Activated CD4-positive, CD25-positive, alpha-beta regulatory T cell (primary cell): Measurements from ENCODE around the gene KMT5C.

Experiments
- DNase-seq, 4 experiments: peaks; one replicate each; lab custom pipeline; 2025; lab: John Stamatoyannopoulos, UW

KMT5C gene

GRCh38 chr19:55339105-55339888 is at the start of gene KMT5C:
TSS of gene KMT5C (plus strand) at chr19:55339876. CDS start at chr19:55341937, 2,061 bp downstream.
- peak; percentile 100 for DNase-seq

- no peak for DNase-seq
Measured at GRCh38 chr19:55297267-55297666, 42.4 kb upstream of the KMT5C start.

GRCh38 chr19:55299991-55300390 is 39.7 kb upstream of the KMT5C start:
- no peak for DNase-seq

- no peak for DNase-seq
Measured at GRCh38 chr19:55300886-55301458, 38.7 kb upstream of the KMT5C start.

DNA sequence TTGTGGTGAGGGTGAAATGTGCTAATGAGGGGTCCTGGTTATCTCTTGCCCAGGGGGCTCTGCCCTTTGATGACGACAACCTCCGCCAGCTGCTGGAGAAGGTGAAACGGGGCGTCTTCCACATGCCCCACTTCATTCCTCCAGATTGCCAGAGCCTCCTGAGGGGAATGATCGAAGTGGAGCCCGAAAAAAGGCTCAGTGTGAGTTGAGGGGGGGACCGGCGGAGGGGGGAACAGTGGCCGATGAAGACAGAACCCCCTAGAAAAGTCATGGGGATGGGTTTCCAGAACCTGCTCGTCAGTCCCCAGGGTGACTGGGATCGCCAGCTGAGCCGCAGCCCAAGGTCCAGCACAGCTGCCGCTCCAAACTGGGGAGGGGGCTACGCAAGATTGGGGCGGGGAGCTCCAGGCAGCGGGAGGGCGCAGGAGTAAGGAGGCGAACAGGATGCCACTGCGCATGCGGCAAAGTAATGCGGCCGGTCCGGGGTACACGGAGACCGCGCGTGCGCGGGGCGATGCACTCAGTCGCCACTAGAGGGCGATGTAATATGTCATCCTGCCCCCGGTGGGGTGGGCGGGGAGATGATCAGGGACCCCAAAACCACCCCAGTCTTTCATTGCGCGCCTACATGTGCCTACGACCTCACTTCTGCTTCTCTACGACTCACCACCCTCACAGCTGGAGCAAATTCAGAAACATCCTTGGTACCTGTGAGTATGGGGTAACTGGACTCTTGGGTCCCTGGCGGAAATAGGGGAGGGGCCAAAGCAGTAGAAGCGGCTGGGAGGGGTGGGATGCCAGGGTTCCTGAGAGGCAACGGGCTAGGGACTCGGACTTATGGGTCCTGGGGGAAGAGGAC is 38.0 kb upstream of the KMT5C start:
- DNase-seq: peak; percentile 77 to 96 (median 88)

- no peak for DNase-seq
Measured at GRCh38 chr19:55302318-55302703, 37.4 kb upstream of the KMT5C start.

DNA sequence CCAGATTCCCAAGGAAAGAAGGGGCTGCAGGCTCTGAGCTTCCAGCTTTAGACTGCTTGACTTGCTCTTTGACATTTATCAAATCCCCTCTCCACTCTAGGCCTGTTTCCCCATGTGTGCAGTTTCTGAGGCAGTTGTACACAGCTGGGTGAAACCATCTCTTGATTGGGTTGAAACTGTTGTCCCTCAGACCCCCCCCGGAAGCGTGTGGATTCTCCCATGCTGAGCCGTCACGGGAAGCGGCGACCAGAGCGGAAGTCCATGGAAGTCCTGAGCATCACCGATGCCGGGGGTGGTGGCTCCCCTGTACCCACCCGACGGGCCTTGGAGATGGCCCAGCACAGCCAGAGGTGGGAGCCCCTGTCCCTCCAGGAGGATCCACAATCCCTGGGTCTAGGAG is 36.2 kb upstream of the KMT5C start:
- DNase-seq: no peak

GRCh38 chr19:55304279-55304978 is 35.2 kb upstream of the KMT5C start:
- DNase-seq: no peak

DNA sequence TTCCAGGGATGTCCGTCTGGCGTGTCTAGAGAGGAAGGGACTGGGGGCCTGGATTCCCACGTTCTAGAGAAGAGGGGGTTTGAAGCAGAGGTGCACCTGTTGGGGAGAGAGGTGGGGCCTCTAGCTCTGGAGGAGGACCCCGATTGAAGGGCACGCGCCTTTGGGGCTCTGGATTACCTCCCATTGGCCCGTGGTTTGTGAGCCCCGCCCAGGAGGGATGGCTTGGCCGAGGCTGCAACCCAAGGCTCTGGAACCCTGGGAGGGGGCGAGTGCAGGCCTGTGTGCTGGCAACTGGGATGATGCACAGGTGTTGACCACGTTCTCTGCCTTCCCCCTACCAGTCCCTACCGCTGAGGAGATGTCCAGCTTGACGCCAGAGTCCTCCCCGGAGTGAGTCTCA is 34.7 kb upstream of the KMT5C start:
- DNase-seq: no peak

- DNase-seq: peak in 3 of 4 experiments; percentile 10 to 18 (median 13)
Measured at GRCh38 chr19:55305491-55305890, 34.2 kb upstream of the KMT5C start.

DNA sequence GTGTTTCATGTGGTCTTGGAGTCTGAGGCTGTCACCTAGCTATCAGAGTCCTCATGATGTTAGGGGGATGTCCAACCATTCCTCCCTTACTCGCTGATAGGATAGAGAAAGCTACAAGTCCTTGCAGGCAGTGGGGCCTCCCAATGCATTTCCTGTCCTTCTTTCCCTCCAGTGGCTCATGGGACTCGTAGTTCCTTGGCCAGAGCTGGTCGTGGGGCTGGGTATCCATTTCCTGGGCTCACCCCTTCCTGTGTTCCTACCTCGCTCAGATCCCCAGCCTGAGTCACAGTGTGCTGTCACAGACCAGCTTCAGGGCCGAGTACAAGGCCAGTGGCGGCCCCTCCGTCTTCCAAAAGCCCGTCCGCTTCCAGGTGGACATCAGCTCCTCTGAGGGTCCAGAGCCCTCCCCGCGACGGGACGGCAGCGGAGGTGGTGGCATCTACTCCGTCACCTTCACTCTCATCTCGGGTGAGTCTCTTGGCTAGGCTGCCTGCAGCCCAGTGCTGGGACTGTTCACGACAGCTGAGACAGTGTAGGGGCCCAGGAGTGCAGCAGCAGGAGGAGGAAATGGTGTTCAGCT is 33.6 kb upstream of the KMT5C start:
- DNase-seq: no peak

DNA sequence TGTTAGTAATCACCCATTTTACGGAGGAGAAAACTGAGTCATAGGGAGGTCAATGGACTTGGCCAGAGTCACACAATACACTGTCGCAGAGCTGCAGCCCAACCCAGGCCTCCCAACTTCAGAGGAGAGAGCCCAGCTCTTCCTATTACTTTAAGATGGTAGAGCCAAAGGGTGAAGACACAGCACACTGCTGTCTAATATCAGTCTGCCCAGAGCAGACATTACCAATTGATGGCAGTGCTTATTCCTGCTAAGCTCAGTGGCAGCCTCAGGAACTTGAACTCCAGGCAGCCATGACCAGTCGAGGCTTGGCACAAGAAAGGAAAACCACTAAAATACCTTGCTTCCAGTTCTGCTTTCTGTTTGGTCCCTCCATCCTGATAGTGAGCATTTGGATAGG is 33.0 kb upstream of the KMT5C start:
- DNase-seq: no peak

GRCh38 chr19:55308281-55308680 is 31.4 kb upstream of the KMT5C start:
- no peak for DNase-seq

DNA sequence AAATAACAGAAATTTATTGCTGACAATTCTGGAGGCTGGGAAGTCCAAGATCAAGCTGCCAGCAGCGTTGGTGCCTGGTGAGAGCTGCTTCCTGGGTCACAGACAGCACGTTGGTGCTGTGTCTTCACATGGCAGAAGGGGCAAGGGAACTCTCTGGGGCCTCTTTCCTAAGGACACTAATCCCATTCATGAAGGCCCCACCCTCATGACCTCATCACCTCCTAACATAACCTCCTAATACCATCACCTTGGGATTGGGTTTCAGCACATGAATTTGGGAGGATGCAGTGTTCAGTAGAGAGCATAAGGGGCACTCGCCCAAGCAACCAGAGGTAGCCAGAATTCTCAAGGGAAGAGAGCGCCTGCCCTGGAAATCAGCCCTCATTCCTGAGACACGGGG is 30.2 kb upstream of the KMT5C start:
- DNase-seq: no peak

- no peak for DNase-seq
Measured at GRCh38 chr19:55310498-55310897, 29.2 kb upstream of the KMT5C start.

DNA sequence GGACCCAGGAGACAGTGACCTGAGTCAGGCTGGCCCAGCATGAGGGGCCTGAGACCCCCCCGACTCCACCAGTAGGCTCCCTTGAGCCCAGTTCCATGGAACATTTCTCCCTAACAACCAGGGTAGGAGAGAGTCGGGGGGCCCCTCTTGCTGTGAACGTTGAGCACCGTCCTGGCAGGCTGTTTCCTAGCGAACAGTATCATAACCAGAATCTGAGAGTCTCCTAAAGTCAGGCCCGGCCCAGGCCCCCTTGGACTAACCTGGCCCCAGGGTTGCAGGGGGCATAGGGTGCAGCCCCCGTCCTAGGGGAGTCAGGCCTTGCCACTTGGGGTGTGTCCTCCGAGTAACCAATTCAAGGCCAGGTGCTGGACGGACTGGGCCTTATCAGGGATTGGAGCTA is 28.3 kb upstream of the KMT5C start:
- no peak for DNase-seq

DNA sequence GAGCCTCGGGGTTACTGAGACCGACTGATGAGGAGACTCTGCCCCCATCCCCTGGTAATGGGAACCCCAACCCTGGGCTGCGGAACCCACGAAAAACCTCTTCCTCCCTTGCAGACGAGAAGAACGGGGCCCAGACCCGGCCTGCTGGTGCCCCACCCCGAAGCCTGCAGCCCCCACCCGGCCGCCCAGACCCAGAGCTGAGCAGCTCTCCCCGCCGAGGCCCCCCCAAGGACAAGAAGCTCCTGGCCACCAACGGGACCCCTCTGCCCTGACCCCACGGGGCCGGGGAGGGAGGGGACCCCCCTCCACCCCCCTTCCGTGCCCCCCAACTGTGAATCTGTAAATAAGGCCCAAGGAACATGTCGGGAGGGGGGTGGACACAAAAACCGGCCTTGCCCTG is 27.9 kb upstream of the KMT5C start:
- DNase-seq: no peak

- DNase-seq: no peak
Measured at GRCh38 chr19:55312621-55313512, 26.8 kb upstream of the KMT5C start.

DNA sequence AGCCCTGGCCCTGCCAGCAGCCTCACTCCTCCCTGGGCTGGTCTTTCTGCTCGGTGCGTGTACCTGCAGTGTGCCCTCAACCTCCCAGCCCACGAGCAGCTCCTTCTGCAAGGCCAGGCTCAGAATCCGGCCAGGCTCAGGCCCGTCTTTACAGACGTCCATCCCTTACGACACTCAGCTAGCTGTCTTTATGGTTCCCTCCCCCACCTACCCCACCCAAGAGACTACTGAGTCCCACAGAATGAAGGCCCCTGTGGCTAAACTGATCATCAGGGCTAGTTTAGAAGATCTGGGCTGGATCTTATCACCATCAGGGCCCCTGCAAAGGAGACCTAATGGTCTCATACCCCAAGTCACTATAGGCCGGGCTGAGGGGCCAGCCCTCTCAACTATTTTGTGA is 25.3 kb upstream of the KMT5C start:
- no peak for DNase-seq

- no peak for DNase-seq
Measured at GRCh38 chr19:55315956-55316525, 23.6 kb upstream of the KMT5C start.
